GM12878 (cell line): ENCODE data around the gene MS4A6A. TPM values are rescaled to one million over a fixed set of nuclear protein-coding genes. Genes with fewer than 3 reads are reported as not detected.

Experiments
- ATAC-seq: fragments of 200-7000 bp; cut with Tn5 transposase; 3 replicates; pipeline ENCODE4 v1.9.1; 2020; ENCODE audit warnings: mild to moderate bottlenecking, moderate library complexity
- BruUV-seq: library from RNA; stranded (reverse); fragments of 400-500 nt; replicated peaks from 2 replicates; lab custom pipeline; 2021; lab: Mats Ljungman, UMichigan
- CTCF ChIA-PET: fragments of 300-600 bp; sonication (Branson Sonifier 250); formaldehyde crosslinking; extraction: SDS; loops from one replicate; lab custom pipeline; 2021; ENCODE audit warnings: inconsistent platforms; lab: Yijun Ruan, JAX
- POLR2A ChIA-PET: fragments of 350-600 bp; formaldehyde crosslinking; extraction: SDS; loops from one replicate; lab custom pipeline; 2021; ENCODE audit warnings: inconsistent platforms; lab: Charles Lee
- RAD21 ChIA-PET: fragments of 300-600 bp; sonication (Branson Sonifier 250); formaldehyde crosslinking; loops from one replicate; lab custom pipeline; 2023; ENCODE audit warnings: antibody characterized with exemption; ENCODE audit not compliant: unreplicated experiment; lab: Charles Lee
- SMC1A ChIA-PET: fragments of 300-600 bp; sonication (Branson Sonifier 250); formaldehyde crosslinking; loops from one replicate; lab custom pipeline; 2023; ENCODE audit not compliant: unreplicated experiment, uncharacterized antibody; lab: Charles Lee
- DNase-seq: peaks from one replicate; pipeline ENCODE4 v3.0.0-alpha.2; 2011; ENCODE audit warnings: low read depth, low spot score
- FAIRE-seq: peaks from 3 replicates; lab custom pipeline; 2011; peaks lifted over from hg19 to GRCh38; lab: Jason Lieb, UNC
- H2AFZ ChIP-seq: 2 replicates; pipeline ENCODE4 v1.6.0; 2011; ENCODE audit warnings: low read depth, low read length, control low read depth; ENCODE audit not compliant: control insufficient read depth
- H3K27ac ChIP-seq: 2 replicates; pipeline ENCODE4 v1.5.1; 2011; ENCODE audit warnings: control low read depth; ENCODE audit not compliant: control insufficient read depth, insufficient read depth
- H3K27me3 ChIP-seq, 2 experiments: replicated peaks in 1 of 2; 2 replicates each; pipeline versions ENCODE4 v1.6.0 to v1.6.1; 2011; ENCODE audit warnings: low read length in 1 of 2; ENCODE audit not compliant: control insufficient read depth in 2 of 2, insufficient read depth in 2 of 2
- H3K36me3 ChIP-seq, 2 experiments: 2 replicates each; pipeline ENCODE4 v1.5.1; 2011; ENCODE audit warnings: low read length in 1 of 2; ENCODE audit not compliant: control insufficient read depth in 2 of 2, insufficient read depth in 2 of 2
- H3K4me1 ChIP-seq: 2 replicates; pipeline ENCODE4 v1.6.1; 2011; ENCODE audit warnings: mild to moderate bottlenecking, low read length, moderate library complexity, mixed read lengths; ENCODE audit not compliant: control insufficient read depth, insufficient read depth
- H3K4me2 ChIP-seq: 2 replicates; pipeline ENCODE4 v1.6.0; 2011; ENCODE audit warnings: control low read depth; ENCODE audit not compliant: control insufficient read depth, insufficient read depth
- H3K4me3 ChIP-seq: fragments of 200-600 bp; sonication (generic); 2 replicates; pipeline ENCODE4 v1.5.1; 2016
- H3K79me2 ChIP-seq: 2 replicates; pipeline ENCODE4 v1.6.0; 2011; ENCODE audit warnings: low read length; ENCODE audit not compliant: control insufficient read depth, insufficient read depth
- H3K9ac ChIP-seq: 2 replicates; pipeline ENCODE4 v1.8.0; 2011; ENCODE audit warnings: low read length, control low read depth, mixed read lengths; ENCODE audit not compliant: control insufficient read depth, insufficient read depth
- H3K9me3 ChIP-seq: replicated peaks from 3 replicates; pipeline ENCODE4 v1.5.1; 2011; ENCODE audit warnings: mild to moderate bottlenecking, low read length; ENCODE audit not compliant: control insufficient read depth, insufficient read depth
- H4K20me1 ChIP-seq: 2 replicates; pipeline ENCODE4 v1.6.0; 2011; ENCODE audit not compliant: control insufficient read depth, insufficient read depth
- BMI1 ChIP-seq: fragments of 450-650 bp; IDR thresholded peaks from 2 replicates; pipeline ENCODE4 v1.6.1; 2016; ENCODE audit warnings: mild to moderate bottlenecking, moderate library complexity, borderline replicate concordance
- CBX5 ChIP-seq: sonication (generic); IDR thresholded peaks from 2 replicates; pipeline ENCODE4 v1.6.1; 2016; ENCODE audit warnings: low read depth, moderate library complexity, mild to moderate bottlenecking, inconsistent platforms
- CHD4 ChIP-seq: fragments of 200-600 bp; sonication (generic); IDR thresholded peaks from 2 replicates; pipeline ENCODE4 v1.6.1; 2016; ENCODE audit warnings: mild to moderate bottlenecking
- HCFC1 ChIP-seq: fragments of 150-350 bp; IDR thresholded peaks from 2 replicates; pipeline ENCODE4 v1.6.1; 2014; ENCODE audit warnings: low read length
- KLF5 ChIP-seq: fragments of 450-650 bp; IDR thresholded peaks from 2 replicates; pipeline ENCODE4 v1.6.1; 2014; ENCODE audit warnings: mild to moderate bottlenecking; ENCODE audit not compliant: partially characterized antibody
- MYC ChIP-seq: IDR thresholded peaks from 2 replicates; pipeline ENCODE4 v1.6.1; 2011; ENCODE audit warnings: mild to moderate bottlenecking, low read length, moderate library complexity, inconsistent platforms; ENCODE audit not compliant: insufficient read depth, insufficient replicate concordance, insufficient read length, severe bottlenecking
- PML ChIP-seq: IDR thresholded peaks from 2 replicates; pipeline ENCODE4 v1.6.1; 2012; ENCODE audit warnings: low read length, inconsistent platforms
- RAD21 ChIP-seq: IDR thresholded peaks from 2 replicates; pipeline ENCODE4 v1.6.1; 2011; ENCODE audit warnings: mild to moderate bottlenecking, low read depth, low read length, moderate library complexity; ENCODE audit not compliant: insufficient read depth
- SUPT20H ChIP-seq: IDR thresholded peaks from 2 replicates; pipeline ENCODE4 v1.6.1; 2011; ENCODE audit warnings: low read depth, mild to moderate bottlenecking, low read length, moderate library complexity, borderline replicate concordance; ENCODE audit not compliant: control insufficient read depth
- YY1 ChIP-seq: IDR thresholded peaks from 2 replicates; pipeline ENCODE4 v1.6.1; 2011; ENCODE audit warnings: low read depth, mild to moderate bottlenecking, low read length
- WGBS: methylation state at CpG from one replicate; pipeline ENCODE4 v1.1.6; 2016; ENCODE audit warnings: low lambda C conversion rate; ENCODE audit not compliant: insufficient replicate concordance, insufficient coverage; ENCODE audit errors: missing lambda C conversion rate; 5-methylcytosine and 5-hydroxymethylcytosine counted together
- in situ Hi-C: fragments of 300-500 bp; cut with MboI; formaldehyde crosslinking; loops from 9 replicates; pipeline ENCODE4 v1.14.3; 2018; ENCODE audit warnings: mixed read lengths
- intact Hi-C: fragments of 100-400 bp; cut with micrococcal nuclease; formaldehyde crosslinking; loops from one replicate; pipeline ENCODE4 v1.14.2; 2022; ENCODE audit not compliant: unreplicated experiment
- polyA plus RNA-seq, 11 experiments: library from polyadenylated mRNA; depleted of rRNA in 4 of 11; unstranded in 6 of 11; stranded (reverse) in 5 of 11; fragments of >200 nt; fragmentation: Nextera tagmentation in 4 of 11; fragmentation: Illumina TruSeq in 1 of 11; extraction: Ambion mirVana in 4 of 11; extraction: Trizol in 1 of 11; gene quantifications; 1 replicate in 1 of 11; 2 replicates in 10 of 11; pipeline versions ENCODE4 v1.2.1 to v1.2.3, GENCODE V29; 2011 to 2016; ENCODE audit warnings: inconsistent platforms in 2 of 11, missing spikeins in 2 of 11, low read depth in 1 of 11
- total RNA-seq, 4 experiments: library from RNA; depleted of rRNA in 3 of 4; stranded (reverse); fragments of >200 nt in 3 of 4; fragmentation: Illumina TruSeq in 1 of 4; extraction: Trizol in 1 of 4; gene quantifications; 2 replicates each; pipeline versions ENCODE4 v1.2.1 to v1.2.3, GENCODE V29; 2013 to 2021
- TF ChIP-seq, protein P1 (sequence below): IDR thresholded peaks from 2 replicates; pipeline ENCODE4 v1.6.1; 2012; ENCODE audit warnings: low read depth, low read length, improper control_type of control experiment
- TF ChIP-seq, protein P2 (sequence below): IDR thresholded peaks from 2 replicates; pipeline ENCODE4 v1.6.1; 2012; ENCODE audit warnings: low read depth, low read length, improper control_type of control experiment
- TF ChIP-seq, protein P3 (sequence below), 3 experiments: IDR thresholded peaks in 2 of 3; conservative IDR thresholded peaks in 1 of 3; 2 replicates each; pipeline ENCODE4 v1.5.1; 2011; ENCODE audit warnings: low read depth in 3 of 3, low read length in 3 of 3, mild to moderate bottlenecking in 3 of 3, control low read depth in 2 of 3, moderate library complexity in 2 of 3, inconsistent platforms in 1 of 3, mixed read lengths in 1 of 3; ENCODE audit not compliant: control insufficient read depth in 2 of 3, insufficient read depth in 1 of 3; ENCODE audit errors: extremely low read depth in 1 of 3
- TF ChIP-seq, protein P4 (sequence below): fragments of 450-650 bp; conservative IDR thresholded peaks from 2 replicates; pipeline ENCODE4 v1.6.1; 2017; ENCODE audit warnings: mild to moderate bottlenecking, moderate library complexity

The MS4A6A gene
- total and polyA plus RNA-seq, 10 of the 15 experiments (the other 5 are each of a cell fraction or from before 2014, with no cell fraction given) = 0.75 to 30.7 (median 9.0) TPM

DNA sequence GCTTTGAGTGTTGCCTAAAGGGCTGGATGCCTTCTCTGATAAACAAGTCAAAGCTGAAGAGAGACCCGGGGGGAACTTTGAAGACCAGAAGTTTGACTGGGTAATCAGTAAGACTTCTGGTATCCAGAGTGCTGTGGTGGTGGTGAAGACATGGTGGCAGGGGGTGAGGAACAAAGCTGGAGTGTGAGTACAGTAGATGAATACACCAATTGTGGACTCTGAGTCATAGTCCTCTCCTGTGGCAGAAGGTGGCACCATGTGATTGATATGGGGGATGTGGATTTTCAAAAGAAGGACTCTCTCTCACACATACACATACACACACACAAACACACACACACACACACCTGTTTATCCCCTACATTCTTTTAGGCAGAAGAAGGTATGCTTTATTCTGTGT is 12.3 kb downstream of the MS4A6A start (continued):
- no peak for TF ChIP-seq PML
- TF ChIP-seq MYC = no peak
- no peak for TF ChIP-seq SUPT20H
- TF ChIP-seq, protein P1, sequence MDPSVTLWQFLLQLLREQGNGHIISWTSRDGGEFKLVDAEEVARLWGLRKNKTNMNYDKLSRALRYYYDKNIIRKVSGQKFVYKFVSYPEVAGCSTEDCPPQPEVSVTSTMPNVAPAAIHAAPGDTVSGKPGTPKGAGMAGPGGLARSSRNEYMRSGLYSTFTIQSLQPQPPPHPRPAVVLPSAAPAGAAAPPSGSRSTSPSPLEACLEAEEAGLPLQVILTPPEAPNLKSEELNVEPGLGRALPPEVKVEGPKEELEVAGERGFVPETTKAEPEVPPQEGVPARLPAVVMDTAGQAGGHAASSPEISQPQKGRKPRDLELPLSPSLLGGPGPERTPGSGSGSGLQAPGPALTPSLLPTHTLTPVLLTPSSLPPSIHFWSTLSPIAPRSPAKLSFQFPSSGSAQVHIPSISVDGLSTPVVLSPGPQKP = no peak
- TF ChIP-seq BMI1 = no peak
- TF ChIP-seq, protein P2, sequence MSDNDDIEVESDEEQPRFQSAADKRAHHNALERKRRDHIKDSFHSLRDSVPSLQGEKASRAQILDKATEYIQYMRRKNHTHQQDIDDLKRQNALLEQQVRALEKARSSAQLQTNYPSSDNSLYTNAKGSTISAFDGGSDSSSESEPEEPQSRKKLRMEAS = no peak
- TF ChIP-seq HCFC1 = no peak
- TF ChIP-seq, all 136 proteins: peak for 0

DNA sequence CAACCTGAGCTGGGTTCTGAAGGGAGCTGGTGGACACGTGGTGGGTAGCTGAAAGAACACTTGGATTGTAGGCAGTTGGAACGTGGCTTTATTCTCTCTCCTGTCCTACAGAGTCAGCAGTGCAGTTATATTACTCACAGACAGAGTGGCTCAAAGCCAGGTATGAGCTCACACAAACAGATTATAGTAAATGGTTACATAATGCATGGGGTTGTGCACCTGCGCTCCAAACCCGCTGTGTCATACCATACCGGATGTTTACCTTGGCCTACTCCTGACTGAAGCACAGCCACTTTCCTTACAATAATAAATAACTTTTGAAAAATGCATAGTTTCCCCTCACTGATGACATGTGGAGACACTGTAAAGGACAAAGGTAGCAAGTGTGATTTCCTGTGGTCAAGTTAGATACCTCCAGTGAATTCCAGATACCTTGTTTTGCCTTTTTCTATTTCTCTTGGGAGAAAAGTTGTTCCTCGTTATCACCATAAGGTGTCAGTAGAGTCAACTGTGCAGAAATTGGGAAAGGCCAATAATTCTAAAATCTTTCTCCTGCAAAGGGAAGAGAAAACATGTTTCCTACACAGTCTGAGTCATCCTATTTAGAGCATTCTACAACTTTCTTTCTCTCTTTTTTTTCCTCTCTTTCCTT is 13.5 kb downstream of the MS4A6A start:
- Histone ChIP-seq H3K79me2 (no peaks in the 10 kb centered on the region), H3K9ac (no peak overlapping the region), H2AFZ (no peak overlapping the region), H3K4me1 (no peaks in the 10 kb centered on the region), H3K27me3 (no peaks in the 10 kb centered on the region), H3K36me3 (no peaks in the 10 kb centered on the region), H3K27ac (no peak overlapping the region), H3K4me3 (no peak overlapping the region), H4K20me1 (no peaks in the 10 kb centered on the region), H3K9me3 (peaks cover 8% of the 10 kb centered on the region; the same call in 2 of the 3 replicates), H3K4me2 (no peak overlapping the region)
- intact Hi-C loops (no loop called here), in situ Hi-C loops (no loop called here)
- ChIA-PET POLR2A (no interaction called here), RAD21 (interaction anchor here (0.7 to 2.9 kb wide), 2 partner anchors 82 to 175 kb away, joined by 3 to 16 read pairs; no protein-coding TSS in a partner anchor), CTCF (interaction anchor here (0.6 to 2.3 kb wide), 5 partner anchors 48 to 488 kb away, joined by 3 to 11 read pairs (median 3); no protein-coding TSS in a partner anchor), SMC1A (interaction anchor here (0.8 to 1.6 kb wide), 3 partner anchors 27 to 95 kb away, joined by 3 to 8 read pairs (median 5); no protein-coding TSS in a partner anchor)
- DNase-seq (no peak), FAIRE-seq (no peak), ATAC-seq (peak; percentile 51)
- 52% methylated on average over 6 of the region's 6 CpGs for WGBS
- BruUV-seq = no TSS peak
- peak; percentile 98 for TF ChIP-seq CBX5
- TF ChIP-seq CHD4 = no peak
- TF ChIP-seq, protein P3, sequence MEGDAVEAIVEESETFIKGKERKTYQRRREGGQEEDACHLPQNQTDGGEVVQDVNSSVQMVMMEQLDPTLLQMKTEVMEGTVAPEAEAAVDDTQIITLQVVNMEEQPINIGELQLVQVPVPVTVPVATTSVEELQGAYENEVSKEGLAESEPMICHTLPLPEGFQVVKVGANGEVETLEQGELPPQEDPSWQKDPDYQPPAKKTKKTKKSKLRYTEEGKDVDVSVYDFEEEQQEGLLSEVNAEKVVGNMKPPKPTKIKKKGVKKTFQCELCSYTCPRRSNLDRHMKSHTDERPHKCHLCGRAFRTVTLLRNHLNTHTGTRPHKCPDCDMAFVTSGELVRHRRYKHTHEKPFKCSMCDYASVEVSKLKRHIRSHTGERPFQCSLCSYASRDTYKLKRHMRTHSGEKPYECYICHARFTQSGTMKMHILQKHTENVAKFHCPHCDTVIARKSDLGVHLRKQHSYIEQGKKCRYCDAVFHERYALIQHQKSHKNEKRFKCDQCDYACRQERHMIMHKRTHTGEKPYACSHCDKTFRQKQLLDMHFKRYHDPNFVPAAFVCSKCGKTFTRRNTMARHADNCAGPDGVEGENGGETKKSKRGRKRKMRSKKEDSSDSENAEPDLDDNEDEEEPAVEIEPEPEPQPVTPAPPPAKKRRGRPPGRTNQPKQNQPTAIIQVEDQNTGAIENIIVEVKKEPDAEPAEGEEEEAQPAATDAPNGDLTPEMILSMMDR (IDR thresholded peaks at IDR 0.05 in 2 of 3, conservative IDR thresholded peaks at IDR 0.05 in 1 of 3; ENCODE audit: control insufficient read depth in 2 of 3, extremely low read depth in 1 of 3, insufficient read depth in 1 of 3, low read depth in 3 of 3, low read length in 3 of 3) = peak; percentile 4 to 32 (median 8); a peak in 1 of 6 replicates
- TF ChIP-seq YY1 = 0 out of 2 replicates have a peak, but pooled peaks have one; percentile 28
- TF ChIP-seq, protein P4, sequence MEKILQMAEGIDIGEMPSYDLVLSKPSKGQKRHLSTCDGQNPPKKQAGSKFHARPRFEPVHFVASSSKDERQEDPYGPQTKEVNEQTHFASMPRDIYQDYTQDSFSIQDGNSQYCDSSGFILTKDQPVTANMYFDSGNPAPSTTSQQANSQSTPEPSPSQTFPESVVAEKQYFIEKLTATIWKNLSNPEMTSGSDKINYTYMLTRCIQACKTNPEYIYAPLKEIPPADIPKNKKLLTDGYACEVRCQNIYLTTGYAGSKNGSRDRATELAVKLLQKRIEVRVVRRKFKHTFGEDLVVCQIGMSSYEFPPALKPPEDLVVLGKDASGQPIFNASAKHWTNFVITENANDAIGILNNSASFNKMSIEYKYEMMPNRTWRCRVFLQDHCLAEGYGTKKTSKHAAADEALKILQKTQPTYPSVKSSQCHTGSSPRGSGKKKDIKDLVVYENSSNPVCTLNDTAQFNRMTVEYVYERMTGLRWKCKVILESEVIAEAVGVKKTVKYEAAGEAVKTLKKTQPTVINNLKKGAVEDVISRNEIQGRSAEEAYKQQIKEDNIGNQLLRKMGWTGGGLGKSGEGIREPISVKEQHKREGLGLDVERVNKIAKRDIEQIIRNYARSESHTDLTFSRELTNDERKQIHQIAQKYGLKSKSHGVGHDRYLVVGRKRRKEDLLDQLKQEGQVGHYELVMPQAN = no peak
- peak; percentile 47 for TF ChIP-seq RAD21
- TF ChIP-seq KLF5 = peak; percentile 63
